HG03439 (cell line): ENCODE results near the gene NUDT21.
"Not testable (repeated sequence)": the region's sequence is repeated elsewhere in the genome, so short reads cannot be mapped to it uniquely, and the experiment has no call there.

Source experiments
- ATAC-seq: cut with Tn5 transposase; IDR thresholded peaks from one replicate; pipeline ENCODE4 v1.9.1; 2021; ENCODE audit warnings: mild to moderate bottlenecking, moderate library complexity; ENCODE audit not compliant: unreplicated experiment

NUDT21 gene

GRCh38 chr16:56382459-56382858, 68.7 kb downstream of the NUDT21 start:
- no peak for ATAC-seq

DNA sequence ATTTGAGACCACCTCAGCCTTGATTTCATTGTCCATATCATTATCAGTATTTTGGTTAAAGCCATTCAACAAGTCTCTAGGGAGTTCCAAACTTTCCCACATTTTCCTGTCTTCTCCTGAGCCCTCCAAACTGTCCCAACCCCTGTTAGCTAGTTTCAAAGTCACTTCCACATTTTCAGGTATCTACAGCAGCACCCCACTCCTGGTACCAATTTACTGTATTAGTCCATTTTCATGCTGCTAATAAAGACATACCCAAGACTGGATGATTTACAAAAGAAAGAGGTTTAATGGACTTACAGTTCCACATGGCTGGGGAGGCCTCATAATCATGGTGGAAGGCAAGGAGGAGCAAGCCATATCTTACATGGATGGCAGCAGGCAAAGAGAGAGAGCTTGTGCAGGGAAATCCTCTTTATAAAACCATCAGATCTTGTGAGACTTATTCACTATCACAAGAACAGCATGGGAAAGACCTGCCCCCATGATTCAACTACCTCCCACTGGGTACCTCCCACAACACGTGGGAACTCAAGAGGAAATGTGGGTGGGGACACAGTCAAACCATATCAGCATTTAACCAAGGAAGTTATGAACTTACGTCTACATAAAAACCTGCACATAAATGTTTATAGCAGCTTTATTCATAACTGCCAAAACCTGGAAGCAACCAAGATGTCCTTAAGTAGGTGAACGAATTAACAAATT, 70.2 kb downstream of the NUDT21 start:
- ATAC-seq, result not testable (repeated sequence)
